ENCODE data around the gene FJX1. TPM values are rescaled to one million over a fixed set of nuclear protein-coding genes. Genes with fewer than 3 reads are reported as not detected.

The FJX1 gene
- total RNA-seq, 1 experiment from 2014 or later: 52.2 TPM

GRCh38 chr11:35605706-35606105 is 12.6 kb upstream of the FJX1 start:
- no peak for DNase-seq (ENCODE audit: low read depth)

GRCh38 chr11:35606206-35606605 is 12.1 kb upstream of the FJX1 start:
- DNase-seq (ENCODE audit: low read depth): no peak

- no peak for DNase-seq (ENCODE audit: low read depth)
Observed at GRCh38 chr11:35608502-35608901, 9.8 kb upstream of the FJX1 start.

GRCh38 chr11:35609656-35610055 is 8.6 kb upstream of the FJX1 start:
- DNase-seq (ENCODE audit: low read depth): no peak

GRCh38 chr11:35610631-35611030 is 7.6 kb upstream of the FJX1 start:
- DNase-seq (ENCODE audit: low read depth): no peak

- DNase-seq (ENCODE audit: low read depth): no peak
Observed at GRCh38 chr11:35611741-35612140, 6.5 kb upstream of the FJX1 start.

- DNase-seq (ENCODE audit: low read depth): no peak
Observed at GRCh38 chr11:35614939-35615569, 3.2 kb upstream of the FJX1 start.

GRCh38 chr11:35615921-35616900 is 2.0 kb upstream of the FJX1 start:
- DNase-seq (ENCODE audit: low read depth): peak; percentile 57

- no peak for DNase-seq (ENCODE audit: low read depth)
Observed at GRCh38 chr11:35617316-35617686, 959 bp upstream of the FJX1 start.

- no peak for DNase-seq (ENCODE audit: low read depth)
Observed at GRCh38 chr11:35618497-35619115, 346 bp downstream of the FJX1 start.

GRCh38 chr11:35619116-35619854 is 1.0 kb downstream of the FJX1 start:
- DNase-seq (ENCODE audit: low read depth): peak; percentile 59

GRCh38 chr11:35619855-35620640 is 1.8 kb downstream of the FJX1 start:
- DNase-seq (ENCODE audit: low read depth): peak; percentile 55

GRCh38 chr11:35620795-35621194 is 2.5 kb downstream of the FJX1 start:
- no peak for DNase-seq (ENCODE audit: low read depth)

- no peak for DNase-seq (ENCODE audit: low read depth)
Observed at GRCh38 chr11:35621620-35622019, 3.4 kb downstream of the FJX1 start.

GRCh38 chr11:35622070-35622469 is 3.8 kb downstream of the FJX1 start:
- peak; percentile 66 for DNase-seq (ENCODE audit: low read depth)

GRCh38 chr11:35623621-35624168 is 5.4 kb downstream of the FJX1 start:
- peak; percentile 98 for DNase-seq (ENCODE audit: low read depth)

- DNase-seq (ENCODE audit: low read depth): no peak
Observed at GRCh38 chr11:35624316-35624715, 6.1 kb downstream of the FJX1 start.

- DNase-seq (ENCODE audit: low read depth): no peak
Observed at GRCh38 chr11:35624781-35625180, 6.5 kb downstream of the FJX1 start.

- DNase-seq (ENCODE audit: low read depth): no peak
Observed at GRCh38 chr11:35626501-35626900, 8.2 kb downstream of the FJX1 start.

GRCh38 chr11:35629511-35629910 is 11.3 kb downstream of the FJX1 start:
- no peak for DNase-seq (ENCODE audit: low read depth)

- DNase-seq (ENCODE audit: low read depth): peak; percentile 99
Observed at GRCh38 chr11:35629914-35630313, 11.7 kb downstream of the FJX1 start.

Measured in LHCN-M2 (cell line).